ENCODE data around the gene SETSIP.
A peak's percentile ranks its signal among the peaks of the same experiment; 100 is the strongest.
"Not testable (repeated sequence)": the region's sequence is repeated elsewhere in the genome, so short reads cannot be mapped to it uniquely, and the experiment has no call there.

SETSIP gene

GRCh38 chr1:92075311-92075710 lies at the start of gene SETSIP:
Gene SETSIP (minus strand): TSS chr1:92075411. CDS start chr1:92075411, 0 bp downstream.
- no peak for DNase-seq (ENCODE audit: low spot score)

GRCh38 chr1:92123868-92124267 lies 48.7 kb upstream of the SETSIP start:
- no peak for DNase-seq (ENCODE audit: low spot score)

- no peak for DNase-seq (ENCODE audit: low spot score)
Measured at GRCh38 chr1:92118826-92119225, 43.6 kb upstream of the SETSIP start.

GRCh38 chr1:92117526-92117925 lies 42.3 kb upstream of the SETSIP start:
- DNase-seq (ENCODE audit: low spot score) = no peak

- no peak for DNase-seq (ENCODE audit: low spot score)
Measured at GRCh38 chr1:92108631-92109030, 33.4 kb upstream of the SETSIP start.

GRCh38 chr1:92105546-92106081 lies 30.4 kb upstream of the SETSIP start:
- no peak for DNase-seq (ENCODE audit: low spot score)

- DNase-seq (ENCODE audit: low spot score) = no peak
Measured at GRCh38 chr1:92096317-92096716, 21.1 kb upstream of the SETSIP start.

- no peak for DNase-seq (ENCODE audit: low spot score)
Measured at GRCh38 chr1:92095874-92096273, 20.7 kb upstream of the SETSIP start.

- no peak for DNase-seq (ENCODE audit: low spot score)
Measured at GRCh38 chr1:92094595-92094994, 19.4 kb upstream of the SETSIP start.

- DNase-seq (ENCODE audit: low spot score) = no peak
Measured at GRCh38 chr1:92094090-92094489, 18.9 kb upstream of the SETSIP start.

- no peak for DNase-seq (ENCODE audit: low spot score)
Measured at GRCh38 chr1:92091625-92092024, 16.4 kb upstream of the SETSIP start.

GRCh38 chr1:92087542-92087941 lies 12.3 kb upstream of the SETSIP start:
- no peak for DNase-seq (ENCODE audit: low spot score)

GRCh38 chr1:92085727-92086126 lies 10.5 kb upstream of the SETSIP start:
- DNase-seq (ENCODE audit: low spot score) = no peak

- DNase-seq (ENCODE audit: low spot score) = no peak
Measured at GRCh38 chr1:92084651-92085050, 9.4 kb upstream of the SETSIP start.

- no peak for DNase-seq (ENCODE audit: low spot score)
Measured at GRCh38 chr1:92081031-92081430, 5.8 kb upstream of the SETSIP start.

GRCh38 chr1:92080128-92080985 lies 5.1 kb upstream of the SETSIP start, which contains the start of gene BTBD8:
Gene BTBD8 (plus strand): TSS chr1:92080345. CDS start chr1:92080572, 227 bp downstream.
- DNase-seq (ENCODE audit: low spot score) = peak; percentile 95

- no peak for DNase-seq (ENCODE audit: low spot score)
Measured at GRCh38 chr1:92079441-92079840, 4.2 kb upstream of the SETSIP start.

GRCh38 chr1:92078077-92078476 lies 2.9 kb upstream of the SETSIP start:
- not testable (repeated sequence) for DNase-seq (ENCODE audit: low spot score)

- no peak for DNase-seq (ENCODE audit: low spot score)
Measured at GRCh38 chr1:92076363-92076762, 1.2 kb upstream of the SETSIP start.

- not testable (repeated sequence) for DNase-seq (ENCODE audit: low spot score)
Measured at GRCh38 chr1:92074446-92074845, 765 bp downstream of the SETSIP start.

GRCh38 chr1:92070892-92071291 lies 4.3 kb downstream of the SETSIP start:
- DNase-seq (ENCODE audit: low spot score) = no peak

GRCh38 chr1:92066321-92066720 lies 8.9 kb downstream of the SETSIP start:
- DNase-seq (ENCODE audit: low spot score) = no peak

- no peak for DNase-seq (ENCODE audit: low spot score)
Measured at GRCh38 chr1:92065042-92065441, 10.2 kb downstream of the SETSIP start.

- no peak for DNase-seq (ENCODE audit: low spot score)
Measured at GRCh38 chr1:92051948-92052347, 23.3 kb downstream of the SETSIP start.
